ENCODE measurements around the gene TNFRSF19. TPM values are rescaled to one million over a fixed set of nuclear protein-coding genes. Genes with fewer than 3 reads are reported as not detected.

The TNFRSF19 gene
- total RNA-seq, 2 experiments from 2014 or later, result not detected

DNA sequence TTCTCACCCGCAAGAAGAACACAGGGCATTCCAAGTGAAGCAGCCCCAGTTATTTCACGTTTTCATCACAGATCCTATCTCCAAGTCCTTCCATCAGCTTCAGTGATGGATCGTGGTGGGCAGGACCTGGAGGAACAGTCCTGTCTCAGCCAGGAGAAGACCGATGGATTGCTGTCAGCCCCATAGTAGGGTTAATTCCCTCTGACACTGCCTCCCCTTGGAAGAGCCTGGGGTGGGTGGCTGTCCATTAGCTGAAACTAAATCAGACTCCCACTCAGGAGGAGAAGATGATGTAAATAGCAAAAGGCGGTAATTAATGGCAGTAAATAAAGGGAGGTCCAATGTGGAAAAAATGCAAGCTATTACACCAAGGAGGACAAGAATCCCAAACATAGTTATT lies 131.0 kb downstream of the TNFRSF19 start:
- ATAC-seq (ENCODE audit: poor library complexity) (no peak), DNase-seq (no peak)
- no peak overlapping the region for H3K27ac Mint-ChIP-seq
- Histone ChIP-seq H3K4me3 (ENCODE audit: low read length) (no peak overlapping the region), H3K27me3 (ENCODE audit: control insufficient read depth in 1 of 2, insufficient read depth in 2 of 2, low read length in 2 of 2) (no peaks in the 10 kb centered on the region), H3K4me1 (ENCODE audit: insufficient read depth, low read length) (peaks cover 8% of the 10 kb centered on the region), H3K27ac (ENCODE audit: low read depth in 1 of 2, low read length in 2 of 2) (no peak overlapping the region), H3K36me3 (ENCODE audit: insufficient read depth, low read length) (no peaks in the 10 kb centered on the region), H3K9me3 (ENCODE audit: control insufficient read depth in 1 of 2, insufficient read depth in 1 of 2, low read length in 2 of 2) (no peaks in the 10 kb centered on the region)
- no peak overlapping the region for H3K4me3 Mint-ChIP-seq
- peaks cover 17% of the 10 kb centered on the region for H3K4me1 Mint-ChIP-seq (ENCODE audit: low read depth)
- no peaks in the 10 kb centered on the region for H3K9me3 Mint-ChIP-seq
- TF ChIP-seq, protein P1, sequence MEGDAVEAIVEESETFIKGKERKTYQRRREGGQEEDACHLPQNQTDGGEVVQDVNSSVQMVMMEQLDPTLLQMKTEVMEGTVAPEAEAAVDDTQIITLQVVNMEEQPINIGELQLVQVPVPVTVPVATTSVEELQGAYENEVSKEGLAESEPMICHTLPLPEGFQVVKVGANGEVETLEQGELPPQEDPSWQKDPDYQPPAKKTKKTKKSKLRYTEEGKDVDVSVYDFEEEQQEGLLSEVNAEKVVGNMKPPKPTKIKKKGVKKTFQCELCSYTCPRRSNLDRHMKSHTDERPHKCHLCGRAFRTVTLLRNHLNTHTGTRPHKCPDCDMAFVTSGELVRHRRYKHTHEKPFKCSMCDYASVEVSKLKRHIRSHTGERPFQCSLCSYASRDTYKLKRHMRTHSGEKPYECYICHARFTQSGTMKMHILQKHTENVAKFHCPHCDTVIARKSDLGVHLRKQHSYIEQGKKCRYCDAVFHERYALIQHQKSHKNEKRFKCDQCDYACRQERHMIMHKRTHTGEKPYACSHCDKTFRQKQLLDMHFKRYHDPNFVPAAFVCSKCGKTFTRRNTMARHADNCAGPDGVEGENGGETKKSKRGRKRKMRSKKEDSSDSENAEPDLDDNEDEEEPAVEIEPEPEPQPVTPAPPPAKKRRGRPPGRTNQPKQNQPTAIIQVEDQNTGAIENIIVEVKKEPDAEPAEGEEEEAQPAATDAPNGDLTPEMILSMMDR (IDR thresholded peaks at IDR 0.05), result no peak
- ChIA-PET CTCF (interaction anchor here (0.7 kb wide), 1 partner anchor 249 kb away, joined by 3 read pairs; no protein-coding TSS in a partner anchor), POLR2A (no interaction called here)
- H3K27me3 Mint-ChIP-seq, result no peaks in the 10 kb centered on the region
- H3K36me3 Mint-ChIP-seq (ENCODE audit: low read depth), result no peaks in the 10 kb centered on the region
- intact Hi-C loops (cut with DNase I, micrococcal nuclease), result no loop called here

DNA sequence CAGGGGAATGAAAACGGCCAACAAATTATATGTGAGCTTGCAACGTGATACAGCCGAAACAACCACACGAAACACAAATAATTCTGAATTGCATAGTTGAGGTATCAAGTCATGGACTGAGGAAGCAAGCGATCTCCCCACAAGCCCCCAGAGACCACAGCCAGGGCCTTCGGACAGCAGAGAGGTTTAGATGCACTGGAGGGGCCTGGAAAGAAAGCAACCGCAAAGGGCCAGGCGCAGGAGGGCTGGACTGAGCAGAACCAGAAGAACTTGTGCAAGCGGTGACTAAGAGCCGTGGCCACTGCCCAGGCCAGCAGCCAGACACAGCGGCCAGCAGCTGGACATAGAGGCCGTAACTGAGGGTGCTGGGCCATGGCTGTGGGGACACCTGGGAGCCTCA lies 131.4 kb downstream of the TNFRSF19 start:
- Histone ChIP-seq H3K4me3 (ENCODE audit: low read length) (no peak overlapping the region), H3K4me1 (ENCODE audit: insufficient read depth, low read length) (peaks cover 3% of the 10 kb centered on the region), H3K27me3 (ENCODE audit: control insufficient read depth in 1 of 2, insufficient read depth in 2 of 2, low read length in 2 of 2) (no peaks in the 10 kb centered on the region), H3K36me3 (ENCODE audit: insufficient read depth, low read length) (no peaks in the 10 kb centered on the region), H3K27ac (ENCODE audit: low read depth in 1 of 2, low read length in 2 of 2) (no peak overlapping the region), H3K9me3 (ENCODE audit: control insufficient read depth in 1 of 2, insufficient read depth in 1 of 2, low read length in 2 of 2) (no peaks in the 10 kb centered on the region)
- H3K36me3 Mint-ChIP-seq (ENCODE audit: low read depth), result no peaks in the 10 kb centered on the region
- no peak for DNase-seq
- ChIA-PET CTCF (no interaction called here), POLR2A (no interaction called here)
- H3K4me1 Mint-ChIP-seq (ENCODE audit: low read depth), result peaks cover 12% of the 10 kb centered on the region
- ATAC-seq (ENCODE audit: poor library complexity), result no peak
- no peaks in the 10 kb centered on the region for H3K9me3 Mint-ChIP-seq
- TF ChIP-seq, protein P1 (IDR thresholded peaks at IDR 0.05), result no peak
- no peak overlapping the region for H3K4me3 Mint-ChIP-seq
- intact Hi-C loops (cut with DNase I, micrococcal nuclease), result no loop called here
- no peaks in the 10 kb centered on the region for H3K27me3 Mint-ChIP-seq
- no peak overlapping the region for H3K27ac Mint-ChIP-seq

DNA sequence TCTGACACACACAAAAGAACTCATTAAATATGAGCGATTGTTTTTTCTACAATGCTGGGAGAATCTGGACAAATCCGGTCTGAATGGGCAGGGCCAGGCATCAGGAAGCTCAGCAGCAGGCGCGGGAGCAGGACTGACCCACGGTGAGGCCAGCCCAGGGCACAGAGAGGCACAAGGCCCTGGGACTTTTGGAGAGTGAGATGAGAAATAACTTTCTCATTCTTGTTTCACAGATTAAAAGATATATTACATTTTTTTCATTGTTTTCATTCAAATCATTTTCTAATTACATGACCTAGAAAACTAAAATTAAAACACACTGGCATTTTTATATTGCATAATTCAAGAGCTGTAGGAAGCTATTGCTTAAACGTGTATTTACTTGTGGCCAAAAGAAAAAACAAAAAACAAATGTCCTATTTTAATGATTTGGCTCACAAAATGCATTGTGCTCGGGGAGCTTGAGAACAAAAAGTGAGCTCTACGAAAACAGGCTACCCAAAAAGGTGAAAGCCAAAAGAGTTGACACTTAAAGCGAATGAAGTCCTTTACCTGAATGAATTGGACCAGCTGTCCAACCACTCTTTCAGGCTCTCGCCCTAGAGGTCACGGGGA lies 133.1 kb downstream of the TNFRSF19 start:
- no peaks in the 10 kb centered on the region for H3K27me3 Mint-ChIP-seq
- H3K4me3 Mint-ChIP-seq, result no peak overlapping the region
- no peaks in the 10 kb centered on the region for H3K9me3 ChIP-seq (ENCODE audit: control insufficient read depth in 1 of 2, insufficient read depth in 1 of 2, low read length in 2 of 2)
- H3K27ac ChIP-seq (ENCODE audit: low read depth in 1 of 2, low read length in 2 of 2), result no peak overlapping the region
- H3K4me3 ChIP-seq (ENCODE audit: low read length), result no peak overlapping the region
- H3K27ac Mint-ChIP-seq, result no peak overlapping the region
- intact Hi-C loops (cut with DNase I, micrococcal nuclease), result no loop called here
- no peaks in the 10 kb centered on the region for H3K27me3 ChIP-seq (ENCODE audit: control insufficient read depth in 1 of 2, insufficient read depth in 2 of 2, low read length in 2 of 2)
- DNase-seq (no peak), ATAC-seq (ENCODE audit: poor library complexity) (no peak)
- TF ChIP-seq, protein P1 (IDR thresholded peaks at IDR 0.05), result no peak
- no peaks in the 10 kb centered on the region for H3K9me3 Mint-ChIP-seq
- no peaks in the 10 kb centered on the region for H3K4me1 ChIP-seq (ENCODE audit: insufficient read depth, low read length)
- H3K36me3 Mint-ChIP-seq (ENCODE audit: low read depth), result no peaks in the 10 kb centered on the region
- CTCF ChIA-PET, result no interaction called here
- H3K4me1 Mint-ChIP-seq (ENCODE audit: low read depth), result no peaks in the 10 kb centered on the region
- no peaks in the 10 kb centered on the region for H3K36me3 ChIP-seq (ENCODE audit: insufficient read depth, low read length)
- POLR2A ChIA-PET, result no interaction called here
